HAP-1 (cell line): ENCODE data around the gene HS6ST2.
A peak's percentile ranks its signal among the peaks of the same experiment; 100 is the strongest.

ENCODE experiments used
- DNase-seq, 2 experiments: peaks; one replicate each; pipeline ENCODE4 v3.0.0-alpha.2; 2016 to 2020; ENCODE audit warnings: low spot score in 2 of 2
- H3K27me3 ChIP-seq: fragments of 250-450 bp; sonication (Bioruptor Pico); 2 replicates; pipeline ENCODE4 v1.5.1; 2020; ENCODE audit warnings: low read depth, mild to moderate bottlenecking, moderate library complexity
- H3K36me3 ChIP-seq: fragments of 250-450 bp; sonication (Bioruptor Pico); replicated peaks from 2 replicates; pipeline ENCODE4 v1.5.1; 2020; ENCODE audit warnings: mild to moderate bottlenecking
- H3K4me1 ChIP-seq: fragments of 250-450 bp; sonication (Bioruptor Pico); 2 replicates; pipeline ENCODE4 v1.5.1; 2020; ENCODE audit warnings: mild to moderate bottlenecking
- H3K4me3 ChIP-seq: fragments of 250-450 bp; sonication (Bioruptor Pico); 2 replicates; pipeline ENCODE4 v1.5.1; 2020; ENCODE audit warnings: mild to moderate bottlenecking, moderate library complexity
- H3K9me3 ChIP-seq: fragments of 250-450 bp; sonication (Bioruptor Pico); 2 replicates; pipeline ENCODE4 v1.5.1; 2020; ENCODE audit warnings: mild to moderate bottlenecking, moderate library complexity
- in situ Hi-C: fragments of 300-500 bp; cut with MboI; formaldehyde crosslinking; loops from 3 replicates; pipeline ENCODE4 v1.14.3; 2020; ENCODE audit warnings: low sequenced_read_pairs, inconsistent platforms, mixed read lengths

Gene HS6ST2

DNA sequence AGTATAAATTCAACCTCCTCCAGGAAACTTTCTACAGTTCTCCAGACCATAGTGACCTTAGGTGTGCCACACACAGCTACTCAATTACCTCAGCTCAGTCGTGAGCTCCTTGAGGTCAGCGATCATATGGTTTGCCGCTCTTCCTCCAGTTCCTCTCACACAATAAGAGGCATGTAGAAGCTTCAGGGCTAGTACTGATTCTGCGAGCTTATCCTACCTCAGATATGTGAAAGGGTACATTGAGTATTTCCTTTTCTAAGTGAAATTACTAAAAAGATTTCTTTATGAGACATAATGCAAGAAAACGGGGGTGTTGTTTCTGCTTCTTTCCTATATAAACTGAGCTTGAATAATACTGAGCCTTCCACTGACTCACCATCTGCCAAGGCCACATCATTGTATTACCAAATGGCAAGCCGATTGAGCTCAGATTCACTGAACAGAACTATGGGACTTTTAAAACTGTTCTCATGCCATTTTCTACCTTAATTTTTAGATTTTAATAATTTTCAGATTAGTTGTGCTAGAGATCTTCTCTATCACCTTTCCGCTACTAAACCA lies 183.1 kb downstream of the HS6ST2 start:
- no peaks in the 10 kb centered on the region for H3K27me3 ChIP-seq

DNA sequence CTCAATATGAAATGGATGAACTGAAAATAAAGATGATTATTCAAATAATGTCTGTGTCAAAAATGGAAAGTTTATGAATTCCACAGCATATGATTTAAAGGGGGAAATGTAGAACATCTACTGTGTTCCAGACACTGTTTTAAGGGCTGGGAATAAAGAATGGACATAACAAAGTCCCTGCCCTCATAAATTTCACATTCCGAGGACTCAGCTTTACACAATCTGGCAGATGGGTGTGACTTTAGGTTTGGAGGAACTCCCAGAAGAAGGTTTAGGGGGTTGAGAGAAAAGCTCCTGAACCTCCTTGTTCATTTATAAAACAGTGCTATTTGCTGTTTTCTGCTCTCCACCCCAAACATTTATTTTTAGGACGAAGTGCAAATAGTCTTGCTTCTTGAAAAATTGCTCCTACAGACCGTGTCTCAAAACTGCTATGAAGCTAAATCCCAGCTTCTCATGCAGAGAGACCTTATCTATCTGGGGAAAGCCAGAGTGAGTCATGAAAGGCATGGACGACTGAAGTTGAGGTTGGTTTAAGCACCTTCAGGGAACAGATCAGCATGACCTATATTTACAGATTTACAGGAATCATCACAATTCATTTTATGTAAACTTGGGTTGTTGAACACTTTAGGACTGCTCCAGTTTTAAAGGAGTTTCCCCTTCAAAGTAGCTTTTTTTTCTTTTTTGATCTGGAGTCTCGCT lies 184.3 kb downstream of the HS6ST2 start:
- Histone ChIP-seq H3K36me3 (no peaks in the 10 kb centered on the region), H3K4me3 (no peak overlapping the region), H3K4me1 (no peaks in the 10 kb centered on the region), H3K27me3 (no peaks in the 10 kb centered on the region), H3K9me3 (no peaks in the 10 kb centered on the region)
- no peak for DNase-seq
- in situ Hi-C loops = no loop called here

More for the DNA sequence above, 183.1 kb downstream of the HS6ST2 start:
- no peaks in the 10 kb centered on the region for H3K9me3 ChIP-seq
- in situ Hi-C loops = no loop called here
- H3K4me3 ChIP-seq = no peak overlapping the region
- H3K4me1 ChIP-seq = no peaks in the 10 kb centered on the region
- no peak for DNase-seq
- no peaks in the 10 kb centered on the region for H3K36me3 ChIP-seq

DNA sequence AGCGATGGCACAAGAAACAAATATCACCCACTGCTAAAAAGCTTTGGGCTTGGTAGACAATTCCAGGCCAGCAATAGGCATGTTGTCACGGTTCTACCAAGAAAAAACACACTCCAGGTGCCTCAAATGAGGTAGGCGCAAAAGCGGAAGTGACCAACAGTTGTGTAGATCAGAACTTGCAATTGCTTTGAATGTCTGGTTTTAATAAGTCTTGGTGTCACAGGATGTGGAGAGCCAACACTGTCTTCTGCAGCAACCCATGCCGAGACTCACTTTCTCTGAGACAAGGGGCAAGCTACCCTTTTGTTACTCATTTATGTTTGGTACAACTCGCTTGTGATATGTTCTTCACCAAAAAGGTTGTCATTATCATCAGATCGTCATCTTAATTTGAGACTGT lies 188.8 kb downstream of the HS6ST2 start:
- Histone ChIP-seq H3K36me3 (no peaks in the 10 kb centered on the region), H3K9me3 (no peaks in the 10 kb centered on the region), H3K4me3 (no peak overlapping the region), H3K4me1 (no peaks in the 10 kb centered on the region), H3K27me3 (no peaks in the 10 kb centered on the region)
- in situ Hi-C loops = no loop called here
- DNase-seq = no peak

DNA sequence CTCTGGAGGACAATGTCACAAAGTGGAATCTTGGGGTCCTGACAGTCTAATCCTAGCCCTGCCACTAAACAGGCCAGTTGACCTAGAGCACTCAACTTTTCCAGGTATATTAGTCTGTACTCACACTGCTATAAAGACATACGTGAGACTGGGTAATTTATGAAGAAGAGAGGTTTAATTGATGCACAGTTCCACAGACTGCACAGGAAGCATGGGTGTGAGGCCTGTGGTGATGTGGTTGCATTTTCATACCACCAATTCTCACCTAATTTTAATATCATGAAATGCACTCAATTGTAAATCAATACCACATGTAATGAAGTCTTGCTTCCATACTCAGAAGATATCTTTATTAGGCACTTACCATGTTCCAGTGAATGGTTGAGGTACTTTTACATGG lies 192.0 kb downstream of the HS6ST2 start:
- H3K4me3 ChIP-seq = no peak overlapping the region
- no peaks in the 10 kb centered on the region for H3K36me3 ChIP-seq
- in situ Hi-C loops = no loop called here
- H3K27me3 ChIP-seq = no peaks in the 10 kb centered on the region
- H3K9me3 ChIP-seq = no peaks in the 10 kb centered on the region
- DNase-seq = no peak
- H3K4me1 ChIP-seq = no peaks in the 10 kb centered on the region

DNA sequence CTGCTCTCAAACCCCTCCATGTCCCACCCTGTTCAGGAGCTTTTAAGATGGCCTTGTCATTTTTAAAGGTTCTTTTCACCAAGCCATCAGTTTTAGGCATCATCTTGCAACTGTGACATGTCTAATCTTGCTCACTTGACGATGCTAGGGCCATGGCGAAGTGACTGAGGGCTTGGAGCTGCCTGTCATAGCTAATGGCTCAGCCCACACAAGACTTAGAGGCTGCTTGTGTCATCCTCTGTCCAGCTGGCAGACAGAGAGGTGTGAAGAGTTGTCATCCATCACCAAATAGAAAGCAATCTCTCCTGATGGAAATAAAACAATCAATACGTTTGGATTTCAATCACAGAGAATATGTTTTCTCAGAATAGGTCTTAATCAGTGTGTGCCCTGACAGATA lies 194.9 kb downstream of the HS6ST2 start:
- Histone ChIP-seq H3K36me3 (no peaks in the 10 kb centered on the region), H3K4me1 (no peaks in the 10 kb centered on the region), H3K27me3 (no peaks in the 10 kb centered on the region), H3K4me3 (no peak overlapping the region), H3K9me3 (no peaks in the 10 kb centered on the region)
- DNase-seq = no peak
- in situ Hi-C loops = no loop called here

DNA sequence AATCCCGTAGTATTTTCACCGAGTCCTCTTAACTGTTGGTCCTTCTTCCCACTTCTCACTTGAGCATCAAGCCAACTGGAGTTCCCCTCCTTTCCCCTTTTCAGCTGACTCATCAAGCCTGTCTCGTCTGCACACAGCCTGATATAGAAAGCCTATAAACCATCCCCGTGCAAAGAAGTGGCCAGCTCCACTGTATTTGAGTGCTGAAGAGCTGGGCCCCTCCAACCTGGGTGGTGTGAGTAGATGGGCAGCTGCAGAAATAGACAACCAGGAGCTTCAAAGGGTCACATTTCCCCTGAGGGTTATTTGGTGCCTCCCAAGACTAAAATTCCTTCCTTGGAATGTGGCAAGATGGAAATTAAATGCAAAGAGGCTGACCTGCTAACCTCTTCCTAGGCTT lies 199.7 kb downstream of the HS6ST2 start:
- H3K4me1 ChIP-seq = no peaks in the 10 kb centered on the region
- no peaks in the 10 kb centered on the region for H3K9me3 ChIP-seq
- in situ Hi-C loops = no loop called here
- no peaks in the 10 kb centered on the region for H3K27me3 ChIP-seq
- H3K4me3 ChIP-seq = no peak overlapping the region
- peak in 1 of 2 experiments; percentile 20 for DNase-seq
- H3K36me3 ChIP-seq = no peaks in the 10 kb centered on the region

DNA sequence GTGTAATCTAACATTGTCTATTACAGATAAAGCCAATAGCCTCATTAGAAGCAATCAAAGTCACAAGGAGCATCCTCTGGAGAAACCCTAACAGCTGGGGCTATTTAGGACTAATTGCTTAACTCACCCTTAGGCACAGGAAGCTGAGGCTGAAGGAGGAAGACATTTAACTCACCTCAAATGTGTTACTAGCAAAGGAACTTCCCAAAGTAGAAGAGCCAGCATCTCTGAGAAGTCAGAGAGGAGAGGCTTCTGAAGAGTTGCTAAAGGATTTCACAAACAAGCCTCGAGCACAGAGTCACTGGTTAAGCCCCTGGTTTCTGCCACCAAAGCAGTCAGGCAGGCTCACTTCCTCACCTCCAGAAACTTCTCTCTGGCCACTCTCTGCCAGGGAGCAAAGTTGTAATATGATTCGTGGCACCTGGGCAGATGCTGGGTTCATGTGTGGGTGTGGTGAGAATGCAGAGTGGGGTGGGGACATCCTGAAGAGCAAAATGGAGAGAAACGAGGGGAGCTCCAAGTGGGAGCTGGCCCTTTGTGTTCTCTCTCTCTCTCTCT lies 201.3 kb downstream of the HS6ST2 start:
- H3K27me3 ChIP-seq = no peaks in the 10 kb centered on the region
- H3K4me3 ChIP-seq = no peak overlapping the region
- DNase-seq = no peak
- H3K9me3 ChIP-seq = no peaks in the 10 kb centered on the region
- no peaks in the 10 kb centered on the region for H3K4me1 ChIP-seq
- no peaks in the 10 kb centered on the region for H3K36me3 ChIP-seq
- in situ Hi-C loops = no loop called here

DNA sequence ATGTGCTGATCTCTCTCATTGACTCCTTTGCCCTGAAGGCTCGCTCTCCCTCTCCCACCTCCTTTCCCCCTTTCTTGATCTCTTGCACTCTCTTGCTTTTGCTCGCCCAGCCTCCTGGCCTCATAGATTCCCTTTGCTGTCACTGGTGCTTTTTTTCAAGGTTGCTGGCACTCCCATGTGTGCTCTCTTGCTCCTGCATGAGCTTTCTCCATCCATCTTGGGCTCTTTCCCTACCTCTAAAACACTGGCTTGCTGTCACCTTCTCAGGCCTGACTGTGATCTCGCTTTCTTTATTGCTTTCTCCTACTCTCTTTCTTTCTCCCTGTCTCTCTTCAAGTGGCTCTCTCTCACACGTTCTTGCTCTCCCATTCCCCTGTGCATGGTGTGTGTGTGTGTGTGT lies 202.0 kb downstream of the HS6ST2 start:
- Histone ChIP-seq H3K9me3 (no peaks in the 10 kb centered on the region), H3K36me3 (no peaks in the 10 kb centered on the region), H3K4me3 (no peak overlapping the region), H3K4me1 (no peaks in the 10 kb centered on the region), H3K27me3 (no peaks in the 10 kb centered on the region)
- no peak for DNase-seq
- in situ Hi-C loops = no loop called here

DNA sequence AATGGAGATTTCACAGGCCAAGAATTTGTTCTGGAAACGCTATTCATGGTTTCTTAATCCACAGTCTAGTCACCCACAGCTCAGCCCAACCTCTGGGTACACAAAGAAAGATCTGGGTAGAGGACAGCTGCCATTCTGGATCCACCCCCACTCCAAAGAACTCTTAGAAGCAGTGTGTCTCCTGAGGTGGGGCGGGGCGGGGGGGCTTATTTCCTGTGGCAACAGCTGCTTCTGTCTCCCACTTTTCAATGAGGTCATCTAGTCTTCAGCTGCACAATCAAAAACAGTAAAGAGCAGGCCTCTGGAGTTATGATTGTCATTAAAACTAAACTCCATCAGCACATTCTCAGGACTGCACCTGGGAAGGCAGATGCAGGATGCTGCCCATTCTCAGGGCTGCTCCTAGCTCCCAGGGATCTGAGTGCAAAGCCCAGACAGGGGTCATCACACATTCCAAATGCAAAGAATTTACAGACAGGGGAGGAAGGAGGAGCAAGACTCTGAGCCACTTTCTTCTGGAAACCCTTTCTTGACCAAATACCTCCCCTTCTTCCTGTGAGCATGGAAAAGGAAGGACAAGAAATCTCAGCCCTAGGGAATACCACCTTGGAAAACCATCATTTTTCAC lies 207.3 kb downstream of the HS6ST2 start:
- in situ Hi-C loops = no loop called here
- Histone ChIP-seq H3K36me3 (no peaks in the 10 kb centered on the region), H3K27me3 (no peaks in the 10 kb centered on the region), H3K4me1 (no peaks in the 10 kb centered on the region), H3K4me3 (no peak overlapping the region), H3K9me3 (no peaks in the 10 kb centered on the region)
- DNase-seq = no peak

DNA sequence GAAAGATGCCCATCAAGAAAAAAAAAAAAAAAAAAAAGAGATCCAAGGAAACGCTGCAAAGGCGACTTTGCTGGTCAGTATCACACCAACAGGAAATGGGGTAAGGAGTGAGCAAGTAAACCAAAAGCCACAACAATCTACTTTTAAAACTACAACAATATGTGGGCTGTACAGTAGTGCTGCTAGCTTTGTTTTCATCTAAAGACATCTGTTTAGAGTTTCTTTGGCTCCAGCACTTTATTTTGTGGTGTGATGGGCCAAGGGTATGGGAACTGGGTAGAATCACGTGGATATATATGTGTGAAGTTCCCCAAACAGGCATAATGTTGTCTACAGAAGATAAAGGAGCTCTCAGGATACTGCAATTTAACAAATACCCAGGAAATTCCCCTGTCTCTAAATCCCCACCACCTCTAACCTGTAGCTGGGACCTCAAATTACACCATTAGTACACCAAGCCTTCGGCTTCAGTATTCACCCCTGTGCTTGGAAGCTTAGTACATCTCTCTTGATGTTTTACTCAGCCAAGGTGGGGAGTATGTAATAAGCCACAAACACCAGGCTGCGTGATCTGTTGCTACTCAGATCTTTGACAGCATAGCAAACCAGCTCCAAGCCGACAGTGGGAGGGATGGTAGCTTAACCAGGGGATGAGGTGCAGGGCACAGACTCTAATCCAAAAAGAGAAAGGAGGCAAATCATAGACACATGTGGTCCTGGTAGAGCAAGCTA lies 207.9 kb downstream of the HS6ST2 start:
- Histone ChIP-seq H3K36me3 (no peaks in the 10 kb centered on the region), H3K9me3 (no peaks in the 10 kb centered on the region), H3K4me1 (no peaks in the 10 kb centered on the region), H3K4me3 (no peak overlapping the region), H3K27me3 (no peaks in the 10 kb centered on the region)
- in situ Hi-C loops = no loop called here
- no peak for DNase-seq

DNA sequence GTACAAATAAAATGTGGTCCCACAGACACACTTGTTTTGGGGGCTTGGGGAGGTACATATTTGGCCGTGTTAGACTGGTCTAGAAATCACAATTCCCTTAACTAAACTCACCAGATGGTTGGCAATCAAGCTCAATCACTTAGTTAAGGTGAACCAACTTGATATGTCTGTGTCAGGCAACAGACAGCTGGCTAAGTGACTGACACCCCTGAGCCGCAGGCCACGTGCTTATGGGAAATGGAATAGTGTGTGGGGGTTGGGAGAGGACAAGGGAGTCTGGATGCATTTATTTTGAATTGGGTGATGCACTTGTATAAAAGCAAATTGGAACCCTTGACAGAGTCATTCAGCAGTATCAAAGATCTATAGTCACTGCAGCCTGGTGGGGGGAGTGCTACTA lies 209.0 kb downstream of the HS6ST2 start:
- no peaks in the 10 kb centered on the region for H3K27me3 ChIP-seq
- H3K4me3 ChIP-seq = no peak overlapping the region
- H3K36me3 ChIP-seq = no peaks in the 10 kb centered on the region
- no peaks in the 10 kb centered on the region for H3K4me1 ChIP-seq
- in situ Hi-C loops = loop anchor here (10.0 to 25.0 kb wide), 2 partner anchors 205 to 413 kb away; partner anchors contain the start of gene HS6ST2
- no peak for DNase-seq
- H3K9me3 ChIP-seq = no peaks in the 10 kb centered on the region

DNA sequence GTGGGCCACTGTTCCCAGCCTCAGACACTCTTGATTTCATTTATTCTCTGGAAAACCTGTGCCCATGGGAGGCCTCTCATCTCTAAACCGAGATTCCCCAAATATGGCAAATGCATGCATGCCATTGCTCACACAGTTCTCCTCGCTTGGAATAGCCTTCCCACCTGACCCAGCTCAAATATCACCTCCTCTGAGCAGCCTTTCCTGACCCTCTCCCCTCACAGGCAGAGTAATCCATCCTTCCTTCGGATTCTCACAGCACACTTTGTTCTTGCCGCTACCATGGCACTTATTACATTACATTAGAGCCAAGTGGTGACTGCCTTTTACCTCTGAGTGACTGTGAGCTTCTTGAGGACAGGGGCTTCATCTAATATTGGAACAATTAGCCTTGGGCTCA lies 209.5 kb downstream of the HS6ST2 start:
- Histone ChIP-seq H3K4me1 (no peaks in the 10 kb centered on the region), H3K27me3 (no peaks in the 10 kb centered on the region), H3K4me3 (no peak overlapping the region), H3K36me3 (no peaks in the 10 kb centered on the region), H3K9me3 (no peaks in the 10 kb centered on the region)
- no peak for DNase-seq
- in situ Hi-C loops = loop anchor here (10.0 to 25.0 kb wide), 2 partner anchors 206 to 413 kb away; partner anchors contain the start of gene HS6ST2

DNA sequence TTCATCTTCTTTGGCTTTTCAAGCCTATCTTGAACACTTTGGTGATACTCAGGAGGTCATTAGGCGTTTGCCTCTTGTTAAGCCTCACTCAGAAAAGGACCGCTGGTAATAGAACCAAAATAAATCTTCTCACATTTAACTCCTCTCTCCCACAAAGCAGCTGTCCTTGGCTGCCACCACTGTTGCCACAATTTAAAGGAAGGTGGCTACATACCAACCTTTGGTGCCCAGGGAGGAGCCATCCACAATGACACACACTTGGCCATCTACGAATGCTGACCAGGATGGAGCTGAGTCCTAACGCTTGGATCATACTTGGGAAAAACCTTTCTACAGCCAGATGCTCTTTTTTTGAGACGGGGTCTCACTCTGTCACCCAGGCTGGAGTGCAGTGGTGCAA lies 210.2 kb downstream of the HS6ST2 start:
- no peak for DNase-seq
- H3K4me3 ChIP-seq = no peak overlapping the region
- no peaks in the 10 kb centered on the region for H3K36me3 ChIP-seq
- H3K9me3 ChIP-seq = no peaks in the 10 kb centered on the region
- H3K4me1 ChIP-seq = peaks cover 3% of the 10 kb centered on the region
- in situ Hi-C loops = loop anchor here (10.0 to 25.0 kb wide), 2 partner anchors 207 to 414 kb away; partner anchors contain the start of gene HS6ST2
- H3K27me3 ChIP-seq = no peaks in the 10 kb centered on the region
